GM12878 (cell line): Measurements from ENCODE around the gene CFAP157.

ENCODE experiments used
- NR2C2 ChIP-seq: IDR thresholded peaks from 2 replicates; pipeline ENCODE4 v1.6.1; 2011; ENCODE audit warnings: borderline replicate concordance, low read depth; ENCODE audit not compliant: control insufficient read depth, insufficient read length
- POLR2A ChIP-seq: IDR thresholded peaks from 2 replicates; pipeline ENCODE4 v1.6.1; 2011; ENCODE audit warnings: low read depth, mild to moderate bottlenecking, low read length
- RAD21 ChIP-seq: IDR thresholded peaks from 2 replicates; pipeline ENCODE4 v1.6.1; 2011; ENCODE audit warnings: mild to moderate bottlenecking, low read depth, low read length, moderate library complexity; ENCODE audit not compliant: insufficient read depth
- SUZ12 ChIP-seq: fragments of 200-600 bp; sonication (generic); IDR thresholded peaks from one replicate; pipeline ENCODE4 v1.6.1; 2018; ENCODE audit warnings: antibody characterized with exemption, mild to moderate bottlenecking; ENCODE audit not compliant: unreplicated experiment
- YBX1 ChIP-seq: fragments of 450-650 bp; IDR thresholded peaks from 2 replicates; pipeline ENCODE4 v1.6.1; 2016; ENCODE audit warnings: antibody characterized with exemption
- YY1 ChIP-seq: IDR thresholded peaks from 2 replicates; pipeline ENCODE4 v1.6.1; 2011; ENCODE audit warnings: low read depth, mild to moderate bottlenecking, low read length
- ZNF217 ChIP-seq: fragments of 450-650 bp; IDR thresholded peaks from 2 replicates; pipeline ENCODE4 v1.6.1; 2017; ENCODE audit warnings: antibody characterized with exemption, mild to moderate bottlenecking
- TF ChIP-seq, protein P1 (sequence below), 3 experiments: IDR thresholded peaks in 2 of 3; conservative IDR thresholded peaks in 1 of 3; 2 replicates each; pipeline ENCODE4 v1.5.1; 2011; ENCODE audit warnings: low read depth in 3 of 3, low read length in 3 of 3, mild to moderate bottlenecking in 3 of 3, control low read depth in 2 of 3, moderate library complexity in 2 of 3, inconsistent platforms in 1 of 3, mixed read lengths in 1 of 3; ENCODE audit not compliant: control insufficient read depth in 2 of 3, insufficient read depth in 1 of 3; ENCODE audit errors: extremely low read depth in 1 of 3
- TF ChIP-seq, protein P2 (sequence below): IDR thresholded peaks from 2 replicates; pipeline ENCODE4 v1.6.1; 2012; ENCODE audit warnings: low read length, inconsistent platforms

- TF ChIP-seq, protein P1, sequence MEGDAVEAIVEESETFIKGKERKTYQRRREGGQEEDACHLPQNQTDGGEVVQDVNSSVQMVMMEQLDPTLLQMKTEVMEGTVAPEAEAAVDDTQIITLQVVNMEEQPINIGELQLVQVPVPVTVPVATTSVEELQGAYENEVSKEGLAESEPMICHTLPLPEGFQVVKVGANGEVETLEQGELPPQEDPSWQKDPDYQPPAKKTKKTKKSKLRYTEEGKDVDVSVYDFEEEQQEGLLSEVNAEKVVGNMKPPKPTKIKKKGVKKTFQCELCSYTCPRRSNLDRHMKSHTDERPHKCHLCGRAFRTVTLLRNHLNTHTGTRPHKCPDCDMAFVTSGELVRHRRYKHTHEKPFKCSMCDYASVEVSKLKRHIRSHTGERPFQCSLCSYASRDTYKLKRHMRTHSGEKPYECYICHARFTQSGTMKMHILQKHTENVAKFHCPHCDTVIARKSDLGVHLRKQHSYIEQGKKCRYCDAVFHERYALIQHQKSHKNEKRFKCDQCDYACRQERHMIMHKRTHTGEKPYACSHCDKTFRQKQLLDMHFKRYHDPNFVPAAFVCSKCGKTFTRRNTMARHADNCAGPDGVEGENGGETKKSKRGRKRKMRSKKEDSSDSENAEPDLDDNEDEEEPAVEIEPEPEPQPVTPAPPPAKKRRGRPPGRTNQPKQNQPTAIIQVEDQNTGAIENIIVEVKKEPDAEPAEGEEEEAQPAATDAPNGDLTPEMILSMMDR (IDR thresholded peaks at IDR 0.05 in 2 of 3, conservative IDR thresholded peaks at IDR 0.05 in 1 of 3; ENCODE audit: control insufficient read depth in 2 of 3, extremely low read depth in 1 of 3, insufficient read depth in 1 of 3, low read depth in 3 of 3, low read length in 3 of 3), result no peak
- no peak for TF ChIP-seq RAD21
- TF ChIP-seq, protein P2, sequence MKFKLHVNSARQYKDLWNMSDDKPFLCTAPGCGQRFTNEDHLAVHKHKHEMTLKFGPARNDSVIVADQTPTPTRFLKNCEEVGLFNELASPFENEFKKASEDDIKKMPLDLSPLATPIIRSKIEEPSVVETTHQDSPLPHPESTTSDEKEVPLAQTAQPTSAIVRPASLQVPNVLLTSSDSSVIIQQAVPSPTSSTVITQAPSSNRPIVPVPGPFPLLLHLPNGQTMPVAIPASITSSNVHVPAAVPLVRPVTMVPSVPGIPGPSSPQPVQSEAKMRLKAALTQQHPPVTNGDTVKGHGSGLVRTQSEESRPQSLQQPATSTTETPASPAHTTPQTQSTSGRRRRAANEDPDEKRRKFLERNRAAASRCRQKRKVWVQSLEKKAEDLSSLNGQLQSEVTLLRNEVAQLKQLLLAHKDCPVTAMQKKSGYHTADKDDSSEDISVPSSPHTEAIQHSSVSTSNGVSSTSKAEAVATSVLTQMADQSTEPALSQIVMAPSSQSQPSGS, result no peak
- no peak for TF ChIP-seq POLR2A
- no peak for TF ChIP-seq NR2C2
- TF ChIP-seq ZNF217, result no peak
- no peak for TF ChIP-seq SUZ12
- no peak for TF ChIP-seq YBX1
- TF ChIP-seq YY1, result no peak
These were observed 16.2 kb downstream of the CFAP157 start for GRCh38 chr9:127723013-127723412.
